Mesenchymal stem cell (in vitro differentiated cells and primary cell): ENCODE results near the gene SHANK2.

ENCODE experiments used
- DNase-seq: peaks from one replicate; pipeline ENCODE4 v3.0.0-alpha.2; 2013
- H2AFZ ChIP-seq: one replicate; pipeline ENCODE4 v1.6.1; 2013; ENCODE audit warnings: low read depth, mild to moderate bottlenecking, control low read depth, inconsistent platforms, low read length, moderate library complexity
- H2AK5ac ChIP-seq: 2 replicates; pipeline ENCODE4 v1.6.1; 2013; ENCODE audit warnings: low read length, moderate library complexity, mild to moderate bottlenecking, inconsistent platforms; ENCODE audit not compliant: severe bottlenecking
- H2BK120ac ChIP-seq: one replicate; pipeline ENCODE4 v1.6.1; 2013; ENCODE audit warnings: low read depth, mild to moderate bottlenecking, inconsistent platforms, low read length, moderate library complexity
- H2BK12ac ChIP-seq, 2 experiments: one replicate each; pipeline ENCODE4 v1.6.1; 2013; ENCODE audit warnings: inconsistent platforms in 2 of 2, low read length in 2 of 2, mild to moderate bottlenecking in 2 of 2, moderate library complexity in 2 of 2, control low read depth in 1 of 2
- H2BK15ac ChIP-seq: one replicate; pipeline ENCODE4 v1.6.1; 2013; ENCODE audit warnings: mild to moderate bottlenecking, low read depth, inconsistent platforms; ENCODE audit not compliant: poor library complexity, severe bottlenecking
- H2BK5ac ChIP-seq: 2 replicates; pipeline ENCODE4 v1.6.1; 2013; ENCODE audit warnings: low read depth, mild to moderate bottlenecking, low read length, control low read depth, inconsistent platforms; ENCODE audit not compliant: poor library complexity, severe bottlenecking
- H3K14ac ChIP-seq, 2 experiments: one replicate each; pipeline ENCODE4 v1.6.1; 2013; ENCODE audit warnings: inconsistent platforms in 2 of 2, low read length in 2 of 2, control low read depth in 1 of 2, mild to moderate bottlenecking in 1 of 2, moderate library complexity in 1 of 2
- H3K18ac ChIP-seq, 2 experiments: one replicate each; pipeline ENCODE4 v1.6.1; 2013; ENCODE audit warnings: inconsistent platforms in 2 of 2, low read length in 2 of 2, control low read depth in 1 of 2, low read depth in 1 of 2, mild to moderate bottlenecking in 1 of 2
- H3K23ac ChIP-seq, 2 experiments: one replicate each; pipeline ENCODE4 v1.6.1; 2013; ENCODE audit warnings: inconsistent platforms in 2 of 2, low read length in 2 of 2, mild to moderate bottlenecking in 2 of 2, moderate library complexity in 2 of 2, control low read depth in 1 of 2
- H3K27ac ChIP-seq: 2 replicates; pipeline ENCODE4 v1.5.1; 2013; ENCODE audit warnings: mild to moderate bottlenecking, moderate library complexity, low read length, control low read depth, inconsistent platforms; ENCODE audit not compliant: poor library complexity, severe bottlenecking
- H3K27me3 ChIP-seq, 2 experiments: 2 replicates each; pipeline versions ENCODE4 v1.6.1 to v1.7.0; 2013; ENCODE audit warnings: low read length in 2 of 2, mild to moderate bottlenecking in 2 of 2, moderate library complexity in 2 of 2, control low read depth in 1 of 2, inconsistent platforms in 1 of 2; ENCODE audit not compliant: control insufficient read depth in 1 of 2, insufficient read depth in 1 of 2
- H3K36me3 ChIP-seq, 2 experiments: 2 replicates each; pipeline versions ENCODE4 v1.6.1 to v1.7.0; 2013; ENCODE audit warnings: low read length in 2 of 2, control low read depth in 1 of 2, inconsistent platforms in 1 of 2, low read depth in 1 of 2, mild to moderate bottlenecking in 1 of 2; ENCODE audit not compliant: insufficient read depth in 2 of 2, control insufficient read depth in 1 of 2
- H3K4ac ChIP-seq, 2 experiments: one replicate each; pipeline ENCODE4 v1.6.1; 2013; ENCODE audit warnings: inconsistent platforms in 2 of 2, low read length in 2 of 2, mild to moderate bottlenecking in 2 of 2, moderate library complexity in 2 of 2, control low read depth in 1 of 2, low read depth in 1 of 2
- H3K4me1 ChIP-seq: 2 replicates; pipeline ENCODE4 v1.6.1; 2013; ENCODE audit warnings: low read depth, low read length, control low read depth; ENCODE audit not compliant: control insufficient read depth, insufficient read depth
- H3K4me2 ChIP-seq: 2 replicates; pipeline ENCODE4 v1.6.1; 2013; ENCODE audit warnings: low read length, mild to moderate bottlenecking, inconsistent platforms; ENCODE audit not compliant: poor library complexity, severe bottlenecking
- H3K4me3 ChIP-seq, 2 experiments: 2 replicates each; pipeline versions ENCODE4 v1.5.1 to v1.7.0; 2013; ENCODE audit warnings: low read length in 2 of 2, mild to moderate bottlenecking in 2 of 2, control low read depth in 1 of 2, low read depth in 1 of 2; ENCODE audit not compliant: insufficient read depth in 1 of 2
- H3K79me1 ChIP-seq: replicated peaks from 2 replicates; pipeline ENCODE4 v1.6.1; 2013; ENCODE audit warnings: mild to moderate bottlenecking, control low read depth, low read length, inconsistent platforms; ENCODE audit not compliant: poor library complexity, severe bottlenecking
- H3K9ac ChIP-seq: 2 replicates; pipeline ENCODE4 v1.7.0; 2013; ENCODE audit warnings: mild to moderate bottlenecking, low read length, moderate library complexity
- H3K9me3 ChIP-seq: 2 replicates; pipeline ENCODE4 v1.7.0; 2013; ENCODE audit warnings: mild to moderate bottlenecking, low read length; ENCODE audit not compliant: control insufficient read depth
- H4K8ac ChIP-seq: one replicate; pipeline ENCODE4 v1.6.1; 2013; ENCODE audit warnings: inconsistent platforms, mild to moderate bottlenecking, low read length, moderate library complexity
- H4K91ac ChIP-seq: one replicate; pipeline ENCODE4 v1.6.1; 2013; ENCODE audit warnings: mild to moderate bottlenecking, low read length, inconsistent platforms
- WGBS: methylation state at CpG from one replicate; pipeline ENCODE4 v1.1.7; 2013; ENCODE audit warnings: mixed read lengths; 5-methylcytosine and 5-hydroxymethylcytosine counted together

SHANK2 gene

DNA sequence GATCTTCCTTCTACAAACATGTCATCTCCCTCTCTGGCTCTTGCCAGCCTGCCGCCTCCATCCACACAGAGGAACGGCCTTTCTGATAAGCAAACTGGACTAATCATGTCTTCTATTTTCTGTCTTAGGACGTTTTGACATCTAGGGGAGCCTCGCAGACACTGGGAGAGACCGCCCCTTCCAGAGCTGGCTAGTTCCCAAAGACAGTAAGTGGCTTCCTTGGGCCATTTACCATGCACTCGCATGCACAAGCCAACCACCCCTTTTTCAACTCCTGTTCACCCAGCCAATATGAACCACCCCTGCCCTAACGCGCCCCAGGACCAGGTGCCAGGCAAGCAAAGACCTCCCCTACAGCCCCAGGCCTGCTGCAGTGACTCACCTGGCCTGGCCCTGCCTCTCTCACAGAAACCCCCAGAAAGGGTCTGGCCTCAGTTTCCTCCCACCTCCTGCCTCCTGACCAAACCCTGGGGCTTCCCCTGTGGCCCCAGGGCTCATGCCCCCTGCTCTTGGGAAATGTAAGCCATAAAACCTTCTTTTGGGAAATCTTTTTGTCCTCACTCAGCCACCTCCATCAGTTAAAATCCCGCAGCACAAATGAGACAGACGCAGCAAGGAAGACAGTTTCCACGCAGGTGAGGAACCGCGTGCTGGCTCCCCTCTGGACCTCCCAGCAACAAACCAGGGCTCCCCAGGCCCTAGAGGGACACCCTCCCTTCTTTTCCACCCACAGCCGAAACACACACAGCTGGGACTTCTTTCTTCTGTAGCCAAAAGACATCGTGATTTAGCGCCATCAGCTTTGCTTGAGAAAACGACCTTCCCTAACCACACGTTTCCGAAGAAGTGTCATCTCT, 38.5 kb downstream of the SHANK2 start:
- H3K18ac ChIP-seq: no peak overlapping the region
- H3K9me3 ChIP-seq: no peaks in the 10 kb centered on the region
- no peak overlapping the region for H3K14ac ChIP-seq
- no peak overlapping the region for H2BK120ac ChIP-seq
- WGBS: 86% methylated on average over 19 of the region's 19 CpGs
- peak overlapping the region; percentile 7 for H3K9ac ChIP-seq
- H2BK12ac ChIP-seq: no peak overlapping the region
- no peak overlapping the region for H2AFZ ChIP-seq
- H4K91ac ChIP-seq: no peak overlapping the region
- peaks cover 3% of the 10 kb centered on the region for H3K4me1 ChIP-seq
- H3K27ac ChIP-seq: no peak overlapping the region
- no peak overlapping the region for H2BK15ac ChIP-seq
- H2AK5ac ChIP-seq: no peak overlapping the region
- H4K8ac ChIP-seq: no peak overlapping the region
- H3K23ac ChIP-seq: no peak overlapping the region
- no peak overlapping the region for H3K4me2 ChIP-seq
- DNase-seq: no peak
- H2BK5ac ChIP-seq: no peak overlapping the region
- H3K27me3 ChIP-seq: peaks cover 3 to 9% of the 10 kb centered on the region in 2 experiments
- H3K4me3 ChIP-seq: peak overlapping the region in 1 of 2 experiments; percentile 54
- H3K36me3 ChIP-seq: peaks cover 0 to 14% of the 10 kb centered on the region in 2 experiments
- no peak overlapping the region for H3K4ac ChIP-seq
- peaks cover 21% of the 10 kb centered on the region for H3K79me1 ChIP-seq

DNA sequence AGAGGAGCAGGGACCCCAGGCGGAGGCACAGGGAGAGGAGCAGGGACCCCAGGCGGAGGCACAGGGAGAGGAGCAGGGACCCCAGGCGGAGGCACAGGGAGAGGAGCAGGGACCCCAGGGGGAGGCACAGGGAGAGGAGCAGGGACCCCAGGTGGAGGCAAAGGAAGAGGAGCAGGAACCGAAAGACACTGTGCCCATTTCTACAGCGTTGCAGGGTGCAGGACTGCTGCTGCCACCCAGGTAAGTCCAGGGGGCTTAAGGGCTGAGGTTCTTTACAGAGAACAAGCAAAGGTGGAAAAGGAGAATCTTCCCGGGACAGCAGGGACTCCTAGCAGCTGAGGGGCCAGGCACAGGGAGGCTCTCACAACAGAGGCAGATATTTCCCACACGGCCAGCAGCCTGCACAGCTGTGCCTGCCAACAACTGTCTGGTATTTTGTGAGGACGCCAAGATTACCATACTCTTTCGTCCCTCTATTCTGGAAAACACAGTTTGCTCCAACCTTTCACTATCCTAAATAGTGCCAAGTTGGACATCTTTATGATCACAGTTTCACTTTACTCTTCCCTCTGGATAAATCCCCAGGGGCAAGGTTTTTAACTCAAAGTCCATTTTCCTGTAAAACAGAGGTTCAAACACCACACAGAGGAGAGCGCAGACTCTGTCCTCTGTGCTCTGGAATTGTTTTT, 39.4 kb downstream of the SHANK2 start:
- H3K4me3 ChIP-seq: peak overlapping the region in 1 of 2 experiments; percentile 54
- no peak overlapping the region for H3K14ac ChIP-seq
- H2BK120ac ChIP-seq: no peak overlapping the region
- H4K8ac ChIP-seq: no peak overlapping the region
- H3K27me3 ChIP-seq: peaks cover 3 to 9% of the 10 kb centered on the region in 2 experiments
- peak overlapping the region in 1 of 2 experiments; percentile 37 for H3K18ac ChIP-seq
- no peak overlapping the region for H2BK5ac ChIP-seq
- H3K9me3 ChIP-seq: no peaks in the 10 kb centered on the region
- peak overlapping the region; percentile 7 for H3K9ac ChIP-seq
- peaks cover 3% of the 10 kb centered on the region for H3K4me1 ChIP-seq
- H3K4ac ChIP-seq: no peak overlapping the region
- no peak overlapping the region for H2BK12ac ChIP-seq
- H3K4me2 ChIP-seq: no peak overlapping the region
- H4K91ac ChIP-seq: no peak overlapping the region
- no peak overlapping the region for H2AFZ ChIP-seq
- no peak overlapping the region for H3K23ac ChIP-seq
- no peak overlapping the region for H2AK5ac ChIP-seq
- H3K79me1 ChIP-seq: peaks cover 18% of the 10 kb centered on the region
- H2BK15ac ChIP-seq: no peak overlapping the region
- WGBS: 75% methylated on average over 10 of the region's 10 CpGs
- H3K36me3 ChIP-seq: peaks cover 0 to 15% of the 10 kb centered on the region in 2 experiments
- no peak overlapping the region for H3K27ac ChIP-seq
- no peak for DNase-seq

DNA sequence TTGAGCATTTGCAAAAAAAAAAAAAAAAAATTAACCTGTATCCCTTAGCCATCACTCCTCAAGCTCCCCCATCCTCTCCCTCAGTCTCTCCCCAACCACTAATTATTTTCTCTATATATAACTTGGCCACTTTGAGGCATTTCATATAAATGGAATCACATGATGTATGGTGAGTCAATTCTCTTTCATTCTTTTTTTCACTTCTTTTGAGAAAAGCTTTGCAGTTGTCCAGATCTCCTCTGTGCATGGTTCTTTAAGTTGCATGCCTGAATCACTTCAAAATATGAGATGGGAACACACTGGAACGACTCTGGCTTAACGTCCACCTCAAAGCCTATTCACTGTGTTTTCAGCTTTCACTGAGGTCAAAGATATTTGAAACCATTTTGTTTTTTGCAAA, 40.7 kb downstream of the SHANK2 start:
- Histone ChIP-seq H3K79me1 (peaks cover 18% of the 10 kb centered on the region), H2AK5ac (no peak overlapping the region), H3K18ac (no peak overlapping the region), H3K23ac (no peak overlapping the region), H3K36me3 (peaks cover 0 to 15% of the 10 kb centered on the region in 2 experiments), H4K8ac (no peak overlapping the region), H2BK12ac (no peak overlapping the region), H3K9me3 (no peaks in the 10 kb centered on the region), H2BK120ac (no peak overlapping the region), H3K4ac (no peak overlapping the region), H3K4me3 (no peak overlapping the region), H3K4me1 (peaks cover 11% of the 10 kb centered on the region), H2AFZ (no peak overlapping the region), H3K14ac (no peak overlapping the region), H4K91ac (no peak overlapping the region), H2BK15ac (no peak overlapping the region), H2BK5ac (no peak overlapping the region), H3K27ac (no peak overlapping the region), H3K4me2 (no peak overlapping the region), H3K27me3 (peaks cover 3 to 9% of the 10 kb centered on the region in 2 experiments), H3K9ac (no peak overlapping the region)
- no peak for DNase-seq
- 77% methylated on average over 2 of the region's 2 CpGs for WGBS

DNA sequence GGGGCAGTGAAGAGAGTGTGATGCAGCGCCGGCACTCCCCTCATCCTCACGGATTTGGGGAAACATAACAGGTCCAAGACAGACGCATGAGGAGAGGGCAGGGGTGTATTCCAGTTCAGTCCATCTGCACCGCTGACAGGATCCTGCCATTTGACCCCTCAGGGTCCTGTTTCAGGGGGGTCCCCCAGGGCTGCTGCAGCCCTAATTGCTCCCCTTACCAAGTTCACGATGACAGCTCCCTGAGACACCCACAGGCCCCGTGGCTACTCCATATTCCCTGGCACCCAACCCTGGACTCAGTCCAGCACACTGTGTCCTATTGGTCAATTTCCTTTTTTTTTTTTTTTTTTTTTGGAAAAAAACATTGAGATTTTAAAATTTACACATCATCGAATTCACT, 41.5 kb downstream of the SHANK2 start:
- H2AFZ ChIP-seq: no peak overlapping the region
- no peak overlapping the region for H3K23ac ChIP-seq
- no peak overlapping the region for H4K91ac ChIP-seq
- DNase-seq: no peak
- H3K4me2 ChIP-seq: no peak overlapping the region
- H3K9me3 ChIP-seq: no peaks in the 10 kb centered on the region
- H3K79me1 ChIP-seq: peaks cover 17% of the 10 kb centered on the region
- no peak overlapping the region for H3K14ac ChIP-seq
- no peak overlapping the region for H3K4ac ChIP-seq
- no peak overlapping the region for H3K9ac ChIP-seq
- H3K18ac ChIP-seq: no peak overlapping the region
- no peak overlapping the region for H2BK12ac ChIP-seq
- H2AK5ac ChIP-seq: no peak overlapping the region
- H3K4me1 ChIP-seq: peaks cover 18% of the 10 kb centered on the region
- H3K27ac ChIP-seq: no peak overlapping the region
- H3K27me3 ChIP-seq: peaks cover 3 to 9% of the 10 kb centered on the region in 2 experiments
- WGBS: 90% methylated on average over 6 of the region's 8 CpGs
- H3K4me3 ChIP-seq: no peak overlapping the region
- no peak overlapping the region for H2BK5ac ChIP-seq
- peaks cover 0 to 15% of the 10 kb centered on the region in 2 experiments for H3K36me3 ChIP-seq
- no peak overlapping the region for H2BK120ac ChIP-seq
- H4K8ac ChIP-seq: no peak overlapping the region
- no peak overlapping the region for H2BK15ac ChIP-seq
